Mammary epithelial cell (primary cell): ENCODE measurements around the gene FAM13A.

Experiments used
- CTCF ChIP-seq, 2 donors: IDR thresholded peaks in 1 of 2; conservative IDR thresholded peaks in 1 of 2; 2 replicates each; pipeline ENCODE4 v1.5.1; 2011 to 2012; ENCODE audit warnings: inconsistent platforms in 2 of 2, low read length in 2 of 2, mild to moderate bottlenecking in 2 of 2, control low read depth in 1 of 2, low read depth in 1 of 2; ENCODE audit not compliant: insufficient read depth in 1 of 2; ENCODE audit errors: extremely low read depth in 1 of 2
- EZH2 ChIP-seq: IDR thresholded peaks from 2 replicates; pipeline ENCODE4 v1.6.1; 2012; ENCODE audit warnings: low read length, inconsistent platforms, borderline replicate concordance

GRCh38 chr4:88879991-88880390 lies 177.0 kb downstream of the FAM13A start:
- TF ChIP-seq CTCF (conservative IDR thresholded peaks at IDR 0.05 in 1 of 2, IDR thresholded peaks at IDR 0.05 in 1 of 2; ENCODE audit: extremely low read depth in 1 of 2, insufficient read depth in 1 of 2, low read depth in 1 of 2, low read length in 2 of 2), result no peak
- no peak for TF ChIP-seq EZH2
